ENCODE data around the gene GTF2H1. TPM values are rescaled to one million over a fixed set of nuclear protein-coding genes. Genes with fewer than 3 reads are reported as not detected.

Gene GTF2H1
- total RNA-seq, 1 donor from 2014 or later, result 57.1 TPM

- H3K4me3 Mint-ChIP-seq (ENCODE audit: unreplicated experiment), result no peak overlapping the region
- TF ChIP-seq CTCF (IDR thresholded peaks at IDR 0.05), result no peak
- H3K36me3 Mint-ChIP-seq (ENCODE audit: low read depth), result peaks cover 32% of the 10 kb centered on the region
- peaks cover 32% of the 10 kb centered on the region for H3K4me1 Mint-ChIP-seq (ENCODE audit: low read depth)
- no peak overlapping the region for H3K27ac Mint-ChIP-seq (ENCODE audit: unreplicated experiment)
- no peaks in the 10 kb centered on the region for H3K27me3 Mint-ChIP-seq (ENCODE audit: low read depth)
- H3K9me3 Mint-ChIP-seq (ENCODE audit: low read depth), result no peaks in the 10 kb centered on the region
- DNase-seq (ENCODE audit: low spot score), result no peak
Observed at GRCh38 chr11:18307461-18308139, 14.8 kb upstream of the GTF2H1 start.

DNA sequence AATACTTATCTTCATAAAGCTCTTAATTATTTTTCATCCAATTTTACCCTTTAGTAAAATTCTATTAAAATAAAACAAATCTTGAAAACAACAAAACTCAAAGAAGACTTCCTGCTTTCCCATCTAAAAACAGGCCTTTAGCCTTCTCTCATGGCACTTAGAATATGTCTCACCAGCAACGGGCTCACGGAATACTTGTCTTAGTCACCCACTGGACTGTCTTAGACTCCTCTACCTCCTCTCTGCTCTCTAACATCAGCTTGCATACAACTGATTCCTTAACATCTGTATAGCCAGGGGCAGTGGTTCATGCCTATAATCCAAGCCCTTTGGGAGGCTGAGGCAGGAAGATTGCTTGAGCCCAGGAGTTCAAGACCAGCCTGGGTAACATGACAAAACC, 14.1 kb upstream of the GTF2H1 start:
- no peak overlapping the region for H3K4me3 Mint-ChIP-seq (ENCODE audit: unreplicated experiment)
- H3K36me3 Mint-ChIP-seq (ENCODE audit: low read depth), result peaks cover 32% of the 10 kb centered on the region
- no peak for TF ChIP-seq CTCF (IDR thresholded peaks at IDR 0.05)
- no peak for DNase-seq (ENCODE audit: low spot score)
- H3K27me3 Mint-ChIP-seq (ENCODE audit: low read depth), result no peaks in the 10 kb centered on the region
- H3K4me1 Mint-ChIP-seq (ENCODE audit: low read depth), result peaks cover 35% of the 10 kb centered on the region
- no peaks in the 10 kb centered on the region for H3K9me3 Mint-ChIP-seq (ENCODE audit: low read depth)
- H3K27ac Mint-ChIP-seq (ENCODE audit: unreplicated experiment), result peak overlapping the region; percentile 9

DNA sequence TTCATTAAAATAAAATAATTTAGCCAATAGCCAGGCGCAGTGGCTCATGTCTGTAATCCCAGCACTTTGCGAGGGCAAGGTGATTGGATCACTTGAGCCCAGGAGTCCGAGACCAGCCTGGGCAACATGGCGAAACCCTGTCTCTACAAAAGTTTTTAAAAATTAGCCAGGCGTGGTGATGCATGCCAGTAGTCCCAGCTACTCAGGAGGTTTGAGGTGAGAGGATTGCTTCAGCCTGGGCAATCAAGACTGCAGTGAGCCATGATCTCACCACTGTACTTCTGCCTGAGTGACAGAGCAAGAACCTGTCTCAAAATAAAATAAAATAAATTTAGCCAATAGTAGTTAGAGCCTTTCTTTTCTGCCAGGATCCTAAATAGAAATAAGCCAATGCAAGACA, 12.7 kb upstream of the GTF2H1 start:
- Mint-ChIP-seq H3K9me3 (ENCODE audit: low read depth) (no peaks in the 10 kb centered on the region), H3K36me3 (ENCODE audit: low read depth) (peaks cover 32% of the 10 kb centered on the region), H3K4me1 (ENCODE audit: low read depth) (peaks cover 45% of the 10 kb centered on the region), H3K27me3 (ENCODE audit: low read depth) (no peaks in the 10 kb centered on the region), H3K27ac (ENCODE audit: unreplicated experiment) (no peak overlapping the region), H3K4me3 (ENCODE audit: unreplicated experiment) (no peak overlapping the region)
- DNase-seq (ENCODE audit: low spot score), result no peak
- TF ChIP-seq CTCF (IDR thresholded peaks at IDR 0.05), result no peak

GRCh38 chr11:18310800-18311340, 11.5 kb upstream of the GTF2H1 start:
- Mint-ChIP-seq H3K36me3 (ENCODE audit: low read depth) (peaks cover 29% of the 10 kb centered on the region), H3K4me1 (ENCODE audit: low read depth) (peaks cover 57% of the 10 kb centered on the region), H3K4me3 (ENCODE audit: unreplicated experiment) (no peak overlapping the region), H3K9me3 (ENCODE audit: low read depth) (no peaks in the 10 kb centered on the region), H3K27me3 (ENCODE audit: low read depth) (no peaks in the 10 kb centered on the region), H3K27ac (ENCODE audit: unreplicated experiment) (peak overlapping the region; percentile 81)
- DNase-seq (ENCODE audit: low spot score), result no peak
- TF ChIP-seq CTCF (IDR thresholded peaks at IDR 0.05), result no peak

DNA sequence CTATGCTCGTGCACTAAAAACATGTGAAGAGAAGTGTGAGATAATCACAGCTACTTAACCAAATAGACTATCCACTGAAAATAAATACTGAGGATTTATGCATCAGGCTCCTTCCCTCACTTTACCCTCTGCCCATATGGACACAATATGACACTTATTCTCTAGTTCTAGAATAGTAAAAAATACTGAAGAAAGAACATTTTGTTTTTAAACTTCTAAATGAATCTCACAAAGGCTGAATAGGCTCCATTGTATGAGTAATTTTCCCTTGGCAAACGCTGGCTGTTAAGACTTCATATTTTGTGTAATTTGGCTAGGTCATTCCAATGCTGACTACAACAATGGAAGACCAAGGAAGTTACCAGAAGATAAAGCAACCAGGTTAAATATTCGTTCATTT, 10.4 kb upstream of the GTF2H1 start:
- peaks cover 57% of the 10 kb centered on the region for H3K4me1 Mint-ChIP-seq (ENCODE audit: low read depth)
- H3K9me3 Mint-ChIP-seq (ENCODE audit: low read depth), result no peaks in the 10 kb centered on the region
- no peak for TF ChIP-seq CTCF (IDR thresholded peaks at IDR 0.05)
- H3K4me3 Mint-ChIP-seq (ENCODE audit: unreplicated experiment), result no peak overlapping the region
- H3K27me3 Mint-ChIP-seq (ENCODE audit: low read depth), result no peaks in the 10 kb centered on the region
- DNase-seq (ENCODE audit: low spot score), result no peak
- peaks cover 21% of the 10 kb centered on the region for H3K36me3 Mint-ChIP-seq (ENCODE audit: low read depth)
- peak overlapping the region; percentile 86 for H3K27ac Mint-ChIP-seq (ENCODE audit: unreplicated experiment)
